HCEC 1CT (cell line): ENCODE measurements around the gene SLC43A1.
A peak's percentile ranks its signal among the peaks of the same experiment; 100 is the strongest.
"Not testable (repeated sequence)": the region's sequence is repeated elsewhere in the genome, so short reads cannot be mapped to it uniquely, and the experiment has no call there.

Source experiments
- DNase-seq: peaks from one replicate; pipeline ENCODE4 v3.0.0-alpha.2; 2017

The SLC43A1 gene

GRCh38 chr11:57460022-57460757 lies 55.3 kb downstream of the SLC43A1 start, which contains the start of gene RTN4RL2:
RTN4RL2 (plus strand) TSS chr11:57460528; CDS start chr11:57460866, 338 bp downstream.
- peak; percentile 61 for DNase-seq

- no peak for DNase-seq
Measured at GRCh38 chr11:57459164-57460021, 56.1 kb downstream of the SLC43A1 start.

- no peak for DNase-seq
Measured at GRCh38 chr11:57458410-57459163, 56.9 kb downstream of the SLC43A1 start.

DNA sequence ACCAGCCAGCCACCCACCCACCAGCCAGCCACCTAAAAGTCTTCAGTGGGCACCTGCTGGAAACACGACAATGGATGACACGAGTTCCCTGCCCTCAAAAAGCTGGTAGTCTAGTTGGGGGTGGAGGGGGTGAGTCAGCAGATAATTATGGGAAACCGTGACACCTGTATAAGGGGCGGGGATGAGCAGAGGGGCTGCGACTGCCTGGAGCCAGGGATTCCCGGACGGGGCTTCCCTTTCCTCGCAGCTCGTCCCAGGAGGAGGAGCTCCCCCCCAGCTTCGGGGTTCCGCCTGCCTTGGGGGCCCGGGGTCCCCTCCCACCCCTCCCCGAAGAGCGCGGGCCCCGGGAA lies 57.5 kb downstream of the SLC43A1 start:
- no peak for DNase-seq

- DNase-seq = no peak
Measured at GRCh38 chr11:57457643-57458023, 57.9 kb downstream of the SLC43A1 start.

- DNase-seq = peak; percentile 82
Measured at GRCh38 chr11:57456960-57457642, 58.4 kb downstream of the SLC43A1 start.

- no peak for DNase-seq
Measured at GRCh38 chr11:57453543-57454177, 61.8 kb downstream of the SLC43A1 start.

GRCh38 chr11:57446055-57446454 lies 69.4 kb downstream of the SLC43A1 start:
- DNase-seq = no peak

DNA sequence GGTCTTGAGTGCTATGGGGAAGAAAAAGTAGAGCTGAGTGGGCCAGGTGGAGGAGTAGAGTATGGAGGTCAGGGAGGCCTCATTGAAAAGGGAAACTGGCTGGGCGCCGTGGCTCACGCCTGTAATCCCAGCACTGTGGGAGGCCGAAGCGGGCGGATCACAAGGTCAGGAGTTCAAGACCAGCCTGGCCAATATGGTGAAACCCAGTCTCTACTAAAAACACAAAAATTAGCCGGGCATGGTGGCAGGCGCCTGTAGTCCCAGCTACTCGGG lies 70.4 kb downstream of the SLC43A1 start:
- DNase-seq = not testable (repeated sequence)

DNA sequence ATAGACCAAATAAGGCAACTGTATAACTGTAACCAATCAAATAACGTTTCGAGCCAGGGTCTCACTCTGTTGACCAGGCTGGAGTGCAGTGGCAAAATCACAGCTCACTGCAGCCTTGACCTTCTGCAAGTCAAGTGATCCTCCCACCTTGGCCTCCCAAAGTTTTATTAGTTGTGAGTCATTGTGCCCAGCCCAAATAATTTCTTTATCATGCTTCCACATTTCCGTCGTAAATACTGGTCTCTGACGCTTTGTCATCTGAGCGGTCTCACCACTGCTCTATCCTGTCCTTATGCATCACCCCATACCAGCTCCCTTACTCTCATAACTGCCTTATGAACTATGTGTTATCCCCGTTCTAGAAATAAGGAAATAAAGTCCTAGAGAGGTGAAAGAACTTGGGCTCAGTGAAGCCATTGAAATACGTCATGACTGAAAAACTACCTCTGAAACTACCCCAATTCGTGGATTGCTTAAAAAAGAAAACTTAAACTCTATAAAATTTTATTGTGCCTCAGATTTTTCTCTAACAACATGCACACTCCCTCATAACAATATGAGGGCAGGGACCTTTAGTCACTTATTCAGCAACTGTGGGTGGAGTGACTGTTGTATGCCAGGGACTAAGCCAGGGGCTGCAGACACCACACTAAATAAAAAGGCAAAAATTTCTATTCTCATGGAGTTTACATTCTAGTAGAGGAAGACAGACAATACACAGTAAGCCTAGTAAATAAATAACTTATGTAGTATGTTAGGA lies 71.0 kb downstream of the SLC43A1 start:
- no peak for DNase-seq

- DNase-seq = no peak
Measured at GRCh38 chr11:57440744-57441414, 74.6 kb downstream of the SLC43A1 start.

GRCh38 chr11:57439786-57440185 lies 75.7 kb downstream of the SLC43A1 start:
- DNase-seq = no peak

DNA sequence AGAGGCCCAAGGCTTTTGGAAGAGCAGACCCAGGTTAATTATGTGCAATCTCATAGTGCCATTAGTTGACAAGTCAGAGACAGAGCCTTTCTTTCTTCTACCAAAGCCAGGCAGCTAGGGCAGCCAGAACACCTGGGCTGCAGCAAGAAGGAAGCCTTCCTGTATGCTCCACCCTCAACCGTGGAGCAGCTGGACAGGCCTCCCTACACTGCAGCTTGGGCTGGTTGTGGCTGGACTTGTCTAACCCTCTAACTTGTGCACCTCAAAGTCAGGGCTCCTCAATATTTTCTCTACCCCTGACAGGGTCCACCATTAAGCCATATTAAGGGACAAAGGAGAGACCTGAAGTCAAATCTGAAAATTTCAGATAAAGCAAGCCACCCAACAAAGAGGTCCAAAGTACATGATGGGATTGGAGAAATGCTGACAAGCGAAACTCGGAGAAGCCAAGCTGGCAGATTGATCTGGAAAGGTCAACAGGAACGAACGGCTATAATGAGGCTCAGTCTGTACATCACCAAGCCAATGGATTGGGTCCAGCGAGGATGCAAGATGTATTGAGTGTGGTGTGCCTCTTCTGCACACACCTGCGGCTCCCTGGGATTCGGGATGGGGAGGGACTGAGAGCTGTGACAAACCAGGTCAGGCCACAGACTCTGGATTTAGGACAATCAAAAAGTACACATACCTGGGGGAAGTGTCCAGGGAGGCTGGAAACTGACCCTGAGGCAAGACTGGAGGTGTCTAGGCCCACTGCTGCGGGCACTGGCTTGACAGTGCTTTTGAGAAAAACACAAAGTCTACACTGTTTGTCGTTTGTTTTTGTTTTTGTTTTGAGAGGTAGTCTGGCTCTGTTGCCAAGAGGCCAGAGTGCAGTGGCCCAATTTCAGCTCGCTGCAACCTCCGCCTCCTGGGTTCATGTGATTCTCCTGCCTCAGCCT lies 76.9 kb downstream of the SLC43A1 start:
- no peak for DNase-seq

GRCh38 chr11:57436031-57436430 lies 79.5 kb downstream of the SLC43A1 start:
- no peak for DNase-seq

DNA sequence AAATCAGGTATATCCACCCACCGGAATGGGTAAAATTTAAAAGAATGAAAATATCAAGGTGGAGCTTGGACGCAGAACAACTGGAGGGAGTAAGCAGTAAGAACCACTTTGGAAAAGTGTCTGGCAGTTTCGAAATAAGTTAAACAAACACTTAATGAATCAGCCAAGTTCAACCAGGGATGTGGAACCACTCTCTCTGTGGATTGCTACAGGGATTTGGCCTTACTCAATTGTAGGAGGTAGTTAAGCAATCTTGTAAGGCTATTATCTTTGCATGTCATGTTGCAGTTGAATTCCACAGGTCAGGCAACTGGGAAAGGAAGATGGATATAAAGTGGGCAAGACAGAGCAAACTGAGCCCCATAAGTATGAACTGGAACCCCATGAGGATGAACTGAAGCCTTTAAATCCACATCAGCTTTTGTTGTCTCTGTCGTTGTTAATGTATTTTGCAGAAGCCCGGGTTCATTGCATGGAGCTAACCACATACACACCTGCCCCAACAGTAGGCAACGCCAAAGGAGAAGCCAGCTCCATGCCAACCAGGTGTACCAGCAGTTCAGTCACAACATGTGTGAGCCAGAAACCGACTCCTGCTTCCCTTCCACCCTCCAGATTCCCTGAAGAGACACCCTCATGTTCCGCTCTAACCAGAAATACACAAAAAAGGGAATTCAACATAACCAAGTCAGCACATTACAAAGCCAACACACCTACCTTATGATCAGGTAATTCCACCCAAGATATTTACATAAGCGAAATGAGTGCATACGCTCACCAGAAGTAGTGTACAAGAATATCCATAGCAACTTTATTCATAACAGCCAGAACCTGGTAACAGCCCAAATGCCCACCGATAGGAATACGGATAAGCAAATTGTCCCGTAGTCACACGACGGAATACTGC lies 80.6 kb downstream of the SLC43A1 start:
- peak; percentile 96 for DNase-seq
